Esophagus muscularis mucosa (tissue), 4 donors: Measurements from ENCODE around the gene PDE4D. TPM values are rescaled to one million over a fixed set of nuclear protein-coding genes. Genes with fewer than 3 reads are reported as not detected.

Source experiments
- DNase-seq: peaks from one replicate; pipeline ENCODE4 v3.0.0-alpha.2; 2017; ENCODE audit errors: extremely low spot score
- H3K27ac ChIP-seq, 4 donors: fragments of 200-600 bp; sonication (generic); replicated peaks in 1 of 4; 1 replicate in 3 of 4; 2 replicates in 1 of 4; pipeline ENCODE4 v1.5.1; 2016 to 2019; ENCODE audit warnings: mild to moderate bottlenecking in 1 of 4
- H3K27me3 ChIP-seq, 4 donors: fragments of 200-600 bp; sonication (generic); one replicate each; pipeline versions ENCODE4 v1.5.1 to v1.6.0; 2016 to 2019
- H3K36me3 ChIP-seq, 4 donors: fragments of 200-600 bp; sonication (generic); one replicate each; pipeline ENCODE4 v1.5.1; 2016 to 2019
- H3K4me1 ChIP-seq, 4 donors: fragments of 200-600 bp; sonication (generic); one replicate each; pipeline ENCODE4 v1.5.1; 2016 to 2019
- H3K4me3 ChIP-seq, 4 donors: fragments of 200-600 bp; sonication (generic); 1 replicate in 2 of 4; 2 replicates in 2 of 4; pipeline ENCODE4 v1.5.1; 2016 to 2019; ENCODE audit warnings: mild to moderate bottlenecking in 4 of 4, moderate library complexity in 1 of 4
- H3K9me3 ChIP-seq, 4 donors: fragments of 200-600 bp; sonication (generic); 1 replicate in 3 of 4; 2 replicates in 1 of 4; pipeline ENCODE4 v1.5.1; 2016 to 2019
- EP300 ChIP-seq: sonication (generic); formaldehyde crosslinking; IDR thresholded peaks from one replicate; pipeline ENCODE4 v1.6.1; 2017; ENCODE audit warnings: antibody characterized with exemption
- POLR2A ChIP-seq: fragments of 450-650 bp; IDR thresholded peaks from one replicate; pipeline ENCODE4 v1.6.1; 2017; ENCODE audit warnings: antibody characterized with exemption, moderate library complexity, mild to moderate bottlenecking, low read depth
- POLR2AphosphoS5 ChIP-seq, 2 donors: sonication (generic); formaldehyde crosslinking; IDR thresholded peaks; one replicate each; pipeline ENCODE4 v1.6.1; 2017; ENCODE audit warnings: antibody characterized with exemption in 2 of 2
- WGBS: methylation state at CpG from one replicate; pipeline ENCODE4 v1.1.5; 2018; 5-methylcytosine and 5-hydroxymethylcytosine counted together
- intact Hi-C: fragments of 100-400 bp; cut with DNase I; formaldehyde crosslinking; loops from one replicate; pipeline ENCODE4 v1.15.1; 2023
- total RNA-seq, 4 donors: library from RNA; depleted of rRNA; stranded (reverse); fragments of >200 nt; gene quantifications; one replicate each; pipeline versions ENCODE4 v1.1.0 to v1.2.1, GENCODE V29; 2016
- TF ChIP-seq, protein P1 (sequence below), 3 experiments: fragments of 200-600 bp in 2 of 3; fragments of 450-650 bp in 1 of 3; sonication (generic) in 2 of 3; IDR thresholded peaks; one replicate each; pipeline ENCODE4 v1.5.1; 2017 to 2019; ENCODE audit warnings: antibody characterized with exemption in 3 of 3, mild to moderate bottlenecking in 2 of 3, moderate library complexity in 1 of 3

The PDE4D gene
- total RNA-seq, 4 donors from 2014 or later, result 39.2 to 87.0 (median 50.2) TPM

DNA sequence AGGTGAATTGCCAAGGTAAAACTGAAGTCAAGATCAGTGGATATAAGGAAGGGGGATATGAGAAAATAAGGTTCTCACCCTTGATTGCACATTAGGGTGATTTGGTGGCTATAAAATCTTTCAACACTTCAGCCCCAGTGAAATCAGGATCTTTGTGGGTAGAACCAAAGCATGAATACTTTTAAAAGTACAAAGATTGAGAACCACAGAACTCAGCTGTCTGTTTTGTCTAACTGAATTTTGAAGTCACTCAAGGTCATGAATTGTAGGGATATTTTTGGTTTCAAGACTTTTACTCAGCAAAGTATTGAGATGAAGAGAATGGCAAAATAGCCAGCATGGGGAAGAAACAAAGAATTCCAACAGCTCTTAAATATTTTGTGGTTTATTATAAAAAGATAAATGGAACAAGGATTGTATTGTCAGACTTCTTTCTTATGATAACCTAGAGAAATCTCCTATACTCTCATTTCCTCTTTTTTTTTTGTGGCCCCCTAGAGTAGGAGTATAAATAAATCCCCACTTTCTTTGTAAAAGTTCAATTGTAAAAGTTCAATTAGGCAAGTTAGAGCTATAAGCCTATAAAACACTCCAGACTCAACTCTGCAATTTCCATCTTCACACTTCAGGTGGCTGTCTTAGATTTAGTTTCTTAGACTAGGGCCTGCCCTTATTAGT lies 272.9 kb downstream of the PDE4D start:
- H3K27ac ChIP-seq, result no peak overlapping the region
- intact Hi-C loops, result no loop called here
- H3K4me3 ChIP-seq, result no peak overlapping the region
- H3K36me3 ChIP-seq, result no peaks in the 10 kb centered on the region
- H3K9me3 ChIP-seq, result no peaks in the 10 kb centered on the region
- no peak for DNase-seq
- H3K4me1 ChIP-seq, result peaks cover 0 to 6% (median 0%) of the 10 kb centered on the region in 4 donors
- no peaks in the 10 kb centered on the region for H3K27me3 ChIP-seq
- TF ChIP-seq, protein P1, sequence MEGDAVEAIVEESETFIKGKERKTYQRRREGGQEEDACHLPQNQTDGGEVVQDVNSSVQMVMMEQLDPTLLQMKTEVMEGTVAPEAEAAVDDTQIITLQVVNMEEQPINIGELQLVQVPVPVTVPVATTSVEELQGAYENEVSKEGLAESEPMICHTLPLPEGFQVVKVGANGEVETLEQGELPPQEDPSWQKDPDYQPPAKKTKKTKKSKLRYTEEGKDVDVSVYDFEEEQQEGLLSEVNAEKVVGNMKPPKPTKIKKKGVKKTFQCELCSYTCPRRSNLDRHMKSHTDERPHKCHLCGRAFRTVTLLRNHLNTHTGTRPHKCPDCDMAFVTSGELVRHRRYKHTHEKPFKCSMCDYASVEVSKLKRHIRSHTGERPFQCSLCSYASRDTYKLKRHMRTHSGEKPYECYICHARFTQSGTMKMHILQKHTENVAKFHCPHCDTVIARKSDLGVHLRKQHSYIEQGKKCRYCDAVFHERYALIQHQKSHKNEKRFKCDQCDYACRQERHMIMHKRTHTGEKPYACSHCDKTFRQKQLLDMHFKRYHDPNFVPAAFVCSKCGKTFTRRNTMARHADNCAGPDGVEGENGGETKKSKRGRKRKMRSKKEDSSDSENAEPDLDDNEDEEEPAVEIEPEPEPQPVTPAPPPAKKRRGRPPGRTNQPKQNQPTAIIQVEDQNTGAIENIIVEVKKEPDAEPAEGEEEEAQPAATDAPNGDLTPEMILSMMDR (IDR thresholded peaks at IDR 0.05), result no peak
- TF ChIP-seq EP300 (no peak), POLR2AphosphoS5 (IDR thresholded peaks at IDR 0.05) (no peak), POLR2A (no peak)

- H3K9me3 ChIP-seq, result no peaks in the 10 kb centered on the region
- H3K4me3 ChIP-seq, result no peak overlapping the region
- no peaks in the 10 kb centered on the region for H3K36me3 ChIP-seq
- no peak for DNase-seq
- no peaks in the 10 kb centered on the region for H3K27me3 ChIP-seq
- TF ChIP-seq EP300, result no peak
- H3K27ac ChIP-seq, result no peak overlapping the region
- H3K4me1 ChIP-seq, result peaks cover 0 to 6% (median 0%) of the 10 kb centered on the region in 4 donors
- intact Hi-C loops, result no loop called here
- WGBS, result 98% methylated on average over 3 of the region's 3 CpGs
Measured at GRCh38 chr5:59618644-59619043, 274.9 kb downstream of the PDE4D start.

DNA sequence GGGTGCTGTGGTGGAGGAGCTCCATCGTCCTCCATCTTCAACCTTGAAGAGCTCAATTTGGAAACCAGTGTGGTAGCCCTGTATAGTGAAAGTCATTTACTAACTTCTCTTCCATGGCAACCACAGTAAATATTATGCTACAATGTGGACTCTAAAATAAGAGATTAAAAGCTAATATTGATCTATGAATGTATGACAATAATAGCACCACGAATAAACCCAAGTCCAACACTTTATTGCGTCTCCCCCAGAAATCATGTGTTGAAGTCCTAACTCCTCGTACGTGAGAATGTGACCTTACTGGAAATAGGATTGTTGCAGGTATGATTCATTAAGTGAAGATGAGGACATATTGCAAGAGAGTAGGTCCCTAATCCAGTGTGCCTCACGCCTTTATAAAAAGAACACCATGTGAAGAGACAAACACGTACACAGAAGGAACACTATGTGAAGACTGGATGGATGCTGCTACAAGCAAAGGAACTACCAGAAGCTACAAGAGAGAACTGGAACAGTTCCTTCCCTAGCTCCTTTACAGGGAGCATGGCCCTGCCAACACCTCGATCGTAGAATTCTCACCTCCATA lies 276.2 kb downstream of the PDE4D start:
- no peaks in the 10 kb centered on the region for H3K9me3 ChIP-seq
- H3K27me3 ChIP-seq, result no peaks in the 10 kb centered on the region
- no peak overlapping the region for H3K4me3 ChIP-seq
- 87% methylated on average over 9 of the region's 9 CpGs for WGBS
- DNase-seq, result no peak
- no peak overlapping the region for H3K27ac ChIP-seq
- H3K36me3 ChIP-seq, result no peaks in the 10 kb centered on the region
- TF ChIP-seq POLR2AphosphoS5 (IDR thresholded peaks at IDR 0.05), result no peak
- TF ChIP-seq, protein P1 (IDR thresholded peaks at IDR 0.05), result no peak
- TF ChIP-seq POLR2A, result no peak
- no peak for TF ChIP-seq EP300
- H3K4me1 ChIP-seq, result peaks cover 0 to 6% (median 0%) of the 10 kb centered on the region in 4 donors
- intact Hi-C loops, result no loop called here

GRCh38 chr5:59616413-59616812 lies 277.1 kb downstream of the PDE4D start:
- intact Hi-C loops, result no loop called here
- H3K36me3 ChIP-seq, result no peaks in the 10 kb centered on the region
- WGBS, result 96% methylated on average over 1 of the region's 1 CpG
- no peaks in the 10 kb centered on the region for H3K9me3 ChIP-seq
- peaks cover 0 to 5% (median 0%) of the 10 kb centered on the region in 4 donors for H3K4me1 ChIP-seq
- TF ChIP-seq EP300 (no peak), POLR2A (no peak), POLR2AphosphoS5 (IDR thresholded peaks at IDR 0.05) (no peak)
- TF ChIP-seq, protein P1 (IDR thresholded peaks at IDR 0.05), result no peak
- no peak overlapping the region for H3K27ac ChIP-seq
- H3K4me3 ChIP-seq, result no peak overlapping the region
- H3K27me3 ChIP-seq, result no peaks in the 10 kb centered on the region
- DNase-seq, result no peak

GRCh38 chr5:59615272-59615671 lies 278.3 kb downstream of the PDE4D start:
- Histone ChIP-seq H3K4me1 (no peaks in the 10 kb centered on the region), H3K27ac (no peak overlapping the region), H3K27me3 (no peaks in the 10 kb centered on the region), H3K9me3 (no peaks in the 10 kb centered on the region), H3K36me3 (no peaks in the 10 kb centered on the region), H3K4me3 (no peak overlapping the region)
- intact Hi-C loops, result no loop called here
- DNase-seq, result no peak
- 89% methylated on average over 1 of the region's 1 CpG for WGBS
- no peak for TF ChIP-seq EP300
- TF ChIP-seq, protein P1 (IDR thresholded peaks at IDR 0.05), result no peak
- TF ChIP-seq POLR2AphosphoS5 (IDR thresholded peaks at IDR 0.05), result no peak
- no peak for TF ChIP-seq POLR2A
